Nephron (organoid): ENCODE measurements around the gene APOBEC3G.
A peak's percentile ranks its signal among the peaks of the same experiment; 100 is the strongest.

Experiments
- H3K27ac Mint-ChIP-seq, 3 experiments: 2 replicates each; pipeline ENCODE4 v1.8.0; 2020; ENCODE audit warnings: mixed read lengths in 3 of 3, mild to moderate bottlenecking in 2 of 3, moderate library complexity in 1 of 3
- H3K27me3 Mint-ChIP-seq: 2 replicates; pipeline ENCODE4 v1.8.0; 2021; ENCODE audit warnings: low read depth, mild to moderate bottlenecking, moderate library complexity, mixed read lengths
- H3K36me3 Mint-ChIP-seq: 2 replicates; pipeline ENCODE4 v1.8.0; 2020; ENCODE audit warnings: low read depth, mixed read lengths
- H3K4me1 Mint-ChIP-seq: 2 replicates; pipeline ENCODE4 v1.8.0; 2020; ENCODE audit warnings: mixed read lengths
- H3K4me3 Mint-ChIP-seq, 3 experiments: 2 replicates each; pipeline ENCODE4 v1.8.0; 2020; ENCODE audit warnings: mild to moderate bottlenecking in 3 of 3, mixed read lengths in 3 of 3, moderate library complexity in 2 of 3
- H3K9me3 Mint-ChIP-seq: 2 replicates; pipeline ENCODE4 v1.8.0; 2020; ENCODE audit warnings: mixed read lengths
- CTCF ChIP-seq, 3 experiments: fragments of 200-600 bp; sonication (generic); IDR thresholded peaks; one replicate each; pipeline ENCODE4 v1.5.0; 2021; ENCODE audit warnings: antibody characterized with exemption in 3 of 3; ENCODE audit not compliant: unreplicated experiment in 3 of 3

APOBEC3G gene

DNA sequence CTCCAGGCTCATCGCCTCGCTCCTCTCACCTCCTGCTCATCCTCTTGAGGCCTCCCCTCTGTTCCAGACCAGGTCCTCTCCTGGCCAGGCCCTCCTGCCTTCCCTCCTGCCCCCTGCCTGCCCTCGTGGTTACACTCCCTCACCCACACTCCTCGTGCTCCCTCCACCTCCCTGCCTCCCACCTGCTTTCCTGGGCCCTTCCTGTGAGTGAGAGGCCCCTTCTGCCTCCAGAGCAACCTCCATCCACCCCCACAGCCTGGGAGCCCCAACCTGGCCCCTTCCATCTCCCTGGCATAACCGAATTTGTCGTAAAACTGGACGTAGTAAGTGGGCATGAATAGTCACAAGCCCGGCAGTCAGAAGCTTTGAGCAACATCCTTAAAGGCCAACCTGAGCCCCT is 4.5 kb downstream of the APOBEC3G start:
- Mint-ChIP-seq H3K27ac (peak overlapping the region in 1 of 3 experiments; percentile 69), H3K9me3 (no peaks in the 10 kb centered on the region), H3K36me3 (no peaks in the 10 kb centered on the region), H3K4me1 (peaks cover 12% of the 10 kb centered on the region), H3K27me3 (peaks cover 4% of the 10 kb centered on the region), H3K4me3 (no peak overlapping the region)
- TF ChIP-seq CTCF (IDR thresholded peaks at IDR 0.05; ENCODE audit: unreplicated experiment in 3 of 3) = no peak

GRCh38 chr22:39083212-39084165 is 6.4 kb downstream of the APOBEC3G start:
- no peaks in the 10 kb centered on the region for H3K9me3 Mint-ChIP-seq
- peaks cover 22% of the 10 kb centered on the region for H3K4me1 Mint-ChIP-seq
- no peaks in the 10 kb centered on the region for H3K36me3 Mint-ChIP-seq
- no peak for TF ChIP-seq CTCF (IDR thresholded peaks at IDR 0.05; ENCODE audit: unreplicated experiment in 3 of 3)
- H3K27me3 Mint-ChIP-seq = peaks cover 7% of the 10 kb centered on the region
- no peak overlapping the region for H3K4me3 Mint-ChIP-seq
- no peak overlapping the region for H3K27ac Mint-ChIP-seq

- no peaks in the 10 kb centered on the region for H3K9me3 Mint-ChIP-seq
- H3K36me3 Mint-ChIP-seq = no peaks in the 10 kb centered on the region
- peaks cover 24% of the 10 kb centered on the region for H3K4me1 Mint-ChIP-seq
- H3K27me3 Mint-ChIP-seq = peaks cover 13% of the 10 kb centered on the region
- H3K4me3 Mint-ChIP-seq = no peak overlapping the region
- no peak for TF ChIP-seq CTCF (IDR thresholded peaks at IDR 0.05; ENCODE audit: unreplicated experiment in 3 of 3)
- H3K27ac Mint-ChIP-seq = no peak overlapping the region
These were observed 7.6 kb downstream of the APOBEC3G start for GRCh38 chr22:39084666-39085065.

DNA sequence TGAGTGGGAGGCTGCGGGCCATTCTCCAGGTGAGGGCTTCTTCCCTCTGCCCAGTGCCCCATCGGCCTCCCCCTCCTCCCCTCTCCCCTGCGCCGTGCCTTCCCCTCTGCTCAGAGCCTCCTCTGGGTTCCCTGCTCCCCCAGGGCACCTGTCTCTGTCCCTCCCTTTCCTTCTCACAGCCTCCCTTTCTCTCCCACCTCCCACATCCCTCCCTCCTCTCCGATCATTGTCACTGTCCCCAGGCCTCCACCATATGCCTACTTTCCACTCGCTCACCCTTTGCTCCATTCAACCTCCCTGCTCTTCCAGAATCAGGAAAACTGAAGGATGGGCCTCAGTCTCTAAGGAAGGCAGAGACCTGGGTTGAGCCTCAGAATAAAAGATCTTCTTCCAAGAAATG is 10.0 kb downstream of the APOBEC3G start:
- Mint-ChIP-seq H3K27me3 (peaks cover 17% of the 10 kb centered on the region), H3K27ac (no peak overlapping the region), H3K36me3 (no peaks in the 10 kb centered on the region), H3K4me3 (no peak overlapping the region), H3K9me3 (no peaks in the 10 kb centered on the region), H3K4me1 (peaks cover 12% of the 10 kb centered on the region)
- no peak for TF ChIP-seq CTCF (IDR thresholded peaks at IDR 0.05; ENCODE audit: unreplicated experiment in 3 of 3)

- H3K36me3 Mint-ChIP-seq = no peaks in the 10 kb centered on the region
- peak overlapping the region; percentile 25 to 83 (median 44) for H3K27ac Mint-ChIP-seq
- no peak for TF ChIP-seq CTCF (IDR thresholded peaks at IDR 0.05; ENCODE audit: unreplicated experiment in 3 of 3)
- H3K9me3 Mint-ChIP-seq = no peaks in the 10 kb centered on the region
- H3K27me3 Mint-ChIP-seq = peaks cover 19% of the 10 kb centered on the region
- no peak overlapping the region for H3K4me3 Mint-ChIP-seq
- peaks cover 12% of the 10 kb centered on the region for H3K4me1 Mint-ChIP-seq
These were observed 11.0 kb downstream of the APOBEC3G start for GRCh38 chr22:39087881-39088684.
